DOHH2 (cell line): ENCODE measurements around the gene ZNF653.
"Not testable (repeated sequence)": the region's sequence is repeated elsewhere in the genome, so short reads cannot be mapped to it uniquely, and the experiment has no call there.

ENCODE experiments used
- CTCF ChIP-seq: fragments of 200-600 bp; sonication (generic); IDR thresholded peaks from one replicate; pipeline ENCODE4 v1.5.1; 2014; ENCODE audit warnings: antibody characterized with exemption, mild to moderate bottlenecking, low read depth, low read length; ENCODE audit not compliant: poor library complexity, severe bottlenecking
- EZH2phosphoT487 ChIP-seq: fragments of 200-600 bp; sonication (generic); IDR thresholded peaks from 2 replicates; pipeline ENCODE4 v1.6.1; 2017; ENCODE audit warnings: borderline replicate concordance, mild to moderate bottlenecking, antibody characterized with exemption, low read length, moderate library complexity, mixed read lengths

DNA sequence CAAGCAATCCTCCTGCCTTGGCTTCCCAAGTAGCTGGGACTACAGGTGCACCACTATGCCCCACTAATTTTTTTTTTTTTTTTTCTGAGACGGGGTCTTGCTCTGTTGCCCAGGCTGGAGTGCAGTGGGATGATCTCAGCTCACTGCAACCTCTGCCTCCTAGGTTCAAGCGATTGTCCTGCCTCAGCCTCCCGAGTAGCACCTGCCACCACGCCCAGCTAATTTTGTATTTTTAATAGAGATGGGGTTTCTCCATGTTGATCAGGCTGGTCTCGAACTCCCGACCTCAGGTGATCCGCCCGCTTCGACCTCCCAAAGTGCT, 50.4 kb downstream of the ZNF653 start:
- not testable (repeated sequence) for TF ChIP-seq CTCF, EZH2phosphoT487
